ENCODE data around the gene CDHR1. TPM values are rescaled to one million over a fixed set of nuclear protein-coding genes. Genes with fewer than 3 reads are reported as not detected.

CDHR1 gene
- 0.02 and 0.05 TPM in 2 replicates for polyA plus RNA-seq (2012; rRNA removed)
- 0.05 and 0.10 TPM in 2 replicates for polyA plus RNA-seq (2012; cell fraction: cytosol; rRNA removed)
- polyA plus RNA-seq (2012; cell fraction: nucleus; rRNA removed) = 0.18 TPM in 2 replicates

DNA sequence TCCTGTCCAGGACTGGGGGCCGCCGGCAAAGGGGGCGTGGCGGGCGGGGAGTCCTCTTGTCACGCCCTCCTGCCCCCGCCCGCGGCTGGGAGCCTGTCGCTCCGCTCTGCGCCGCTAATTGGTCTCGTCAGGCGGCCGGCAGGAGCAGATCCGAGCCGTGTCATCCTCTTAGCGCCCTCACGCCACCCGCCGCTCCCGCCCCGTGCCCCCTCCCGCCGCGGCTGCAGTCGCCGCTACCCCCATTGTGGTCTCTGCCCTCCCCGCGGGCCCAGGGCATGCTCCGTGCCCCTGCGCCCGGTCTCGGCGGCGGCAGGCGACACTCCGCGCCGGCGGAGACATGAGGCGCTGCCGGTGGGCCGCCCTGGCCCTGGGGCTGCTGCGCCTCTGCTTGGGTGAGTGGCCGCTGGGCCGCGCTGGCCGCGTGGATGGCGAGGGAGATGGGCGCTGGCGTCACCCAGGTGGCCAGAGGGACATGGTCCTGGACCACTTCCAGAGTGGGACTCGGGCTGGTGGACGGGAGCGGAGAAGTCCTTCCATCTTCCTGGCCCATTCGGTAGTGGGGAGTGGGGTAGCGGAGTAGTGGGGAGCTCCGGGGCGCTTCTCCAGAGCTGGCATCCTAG is at the start of gene CDHR1:
CDHR1 (plus strand) TSS at position 114 of the 620 bp plus-strand sequence; CDS start at position 338, 224 bp downstream.
- peak within 1 kb of the TSS; percentile 88 for H3K4me2 ChIP-seq
- H3K4me1 ChIP-seq (ENCODE audit: control insufficient read depth in 1 of 2, insufficient read depth in 2 of 2, low read depth in 1 of 2, low read length in 1 of 2) = peaks cover 0 to 11% of the 10 kb centered on the region in 2 experiments; a peak in 1 of 4 replicates
- 3% methylated on average over 32 of the region's 61 CpGs for WGBS (ENCODE audit: low lambda C conversion rate)
- H3K36me3 ChIP-seq (replicated peaks in 1 of 2; ENCODE audit: control insufficient read depth in 1 of 2, insufficient read depth in 2 of 2, low read length in 1 of 2) = no peaks in the 10 kb centered on the region
- no peaks in the 10 kb centered on the region for H3K9me3 ChIP-seq
- H3K79me2 ChIP-seq (ENCODE audit: insufficient read depth) = no peaks in the 10 kb centered on the region
- no peaks in the 10 kb centered on the region for H3K9me2 ChIP-seq
- no peaks in the 10 kb centered on the region for H3K27me3 ChIP-seq (ENCODE audit: insufficient read depth)
- H3K9ac ChIP-seq = no peak within 1 kb of the TSS
- no peaks in the 10 kb centered on the region for H4K20me1 ChIP-seq (ENCODE audit: insufficient read depth)
- TF ChIP-seq MXI1 (IDR thresholded peaks at IDR 0.05; ENCODE audit: low read depth, low read length) = peak; percentile 23; the same call in 1 of the 2 replicates
- TF ChIP-seq, protein P1, sequence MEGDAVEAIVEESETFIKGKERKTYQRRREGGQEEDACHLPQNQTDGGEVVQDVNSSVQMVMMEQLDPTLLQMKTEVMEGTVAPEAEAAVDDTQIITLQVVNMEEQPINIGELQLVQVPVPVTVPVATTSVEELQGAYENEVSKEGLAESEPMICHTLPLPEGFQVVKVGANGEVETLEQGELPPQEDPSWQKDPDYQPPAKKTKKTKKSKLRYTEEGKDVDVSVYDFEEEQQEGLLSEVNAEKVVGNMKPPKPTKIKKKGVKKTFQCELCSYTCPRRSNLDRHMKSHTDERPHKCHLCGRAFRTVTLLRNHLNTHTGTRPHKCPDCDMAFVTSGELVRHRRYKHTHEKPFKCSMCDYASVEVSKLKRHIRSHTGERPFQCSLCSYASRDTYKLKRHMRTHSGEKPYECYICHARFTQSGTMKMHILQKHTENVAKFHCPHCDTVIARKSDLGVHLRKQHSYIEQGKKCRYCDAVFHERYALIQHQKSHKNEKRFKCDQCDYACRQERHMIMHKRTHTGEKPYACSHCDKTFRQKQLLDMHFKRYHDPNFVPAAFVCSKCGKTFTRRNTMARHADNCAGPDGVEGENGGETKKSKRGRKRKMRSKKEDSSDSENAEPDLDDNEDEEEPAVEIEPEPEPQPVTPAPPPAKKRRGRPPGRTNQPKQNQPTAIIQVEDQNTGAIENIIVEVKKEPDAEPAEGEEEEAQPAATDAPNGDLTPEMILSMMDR (IDR thresholded peaks at IDR 0.05) = no peak
- H3F3A ChIP-seq (replicated peaks; ENCODE audit: insufficient read depth) = no peaks in the 10 kb centered on the region
- no peak within 1 kb of the TSS for H3K27ac ChIP-seq (ENCODE audit: low read depth in 2 of 2, low read length in 1 of 2)
- ChIA-PET CTCF (interaction anchor here (0.7 to 5.7 kb wide), 5 partner anchors 11 to 47 kb away, joined by 3 to 34 read pairs (median 4); no protein-coding TSS in a partner anchor), POLR2A (no interaction called here)
- peak; percentile 86 for DNase-seq
- peak within 1 kb of the TSS; percentile 42 to 47 for H3K4me3 ChIP-seq (ENCODE audit: low read depth in 2 of 2, low read length in 1 of 2)
- no peak within 1 kb of the TSS for H2AFZ ChIP-seq (ENCODE audit: low read depth)

DNA sequence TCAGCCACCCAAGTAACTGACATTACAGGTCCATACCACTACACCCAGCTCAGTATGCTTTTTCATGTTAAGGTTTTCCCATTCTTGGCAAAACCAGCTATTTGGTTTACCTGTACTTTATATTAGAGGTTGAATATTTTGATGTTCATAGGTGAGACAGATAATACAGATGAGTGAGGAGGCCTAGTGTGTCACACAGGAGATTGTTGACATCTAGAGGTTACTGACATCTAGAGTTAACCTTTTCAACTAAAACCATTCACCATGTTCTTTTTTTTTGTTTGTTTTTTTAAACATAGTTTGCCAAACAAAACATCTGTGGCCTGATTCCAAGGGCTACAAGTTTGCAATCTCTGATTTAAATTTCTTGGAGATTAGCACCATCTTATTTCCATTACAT is 47.0 kb upstream of the CDHR1 start:
- Histone ChIP-seq H3K27me3 (ENCODE audit: insufficient read depth) (no peaks in the 10 kb centered on the region), H2AFZ (ENCODE audit: low read depth) (no peak overlapping the region), H3K4me2 (no peak overlapping the region), H3K27ac (ENCODE audit: low read depth in 2 of 2, low read length in 1 of 2) (no peak overlapping the region), H3K9me3 (no peaks in the 10 kb centered on the region), H3K4me3 (ENCODE audit: low read depth in 2 of 2, low read length in 1 of 2) (no peak overlapping the region), H4K20me1 (ENCODE audit: insufficient read depth) (no peaks in the 10 kb centered on the region), H3K79me2 (ENCODE audit: insufficient read depth) (peaks cover 16% of the 10 kb centered on the region; the same call in 1 of the 2 replicates), H3F3A (replicated peaks; ENCODE audit: insufficient read depth) (peaks cover 17% of the 10 kb centered on the region), H3K9ac (no peak overlapping the region; the same call in 1 of the 2 replicates), H3K36me3 (replicated peaks in 1 of 2; ENCODE audit: control insufficient read depth in 1 of 2, insufficient read depth in 2 of 2, low read length in 1 of 2) (peaks cover 78 to 93% of the 10 kb centered on the region in 2 experiments), H3K4me1 (ENCODE audit: control insufficient read depth in 1 of 2, insufficient read depth in 2 of 2, low read depth in 1 of 2, low read length in 1 of 2) (no peaks in the 10 kb centered on the region), H3K9me2 (no peaks in the 10 kb centered on the region)
- POLR2A ChIA-PET = no interaction called here
- CTCF ChIA-PET = interaction anchor here (0.6 to 4.1 kb wide), 25 partner anchors 8 to 1650 kb away, joined by 3 to 72 read pairs (median 5); partner anchors contain the start of genes CDHR1, GHITM and GPR15LG
- no peak for DNase-seq
- TF ChIP-seq RCOR1 (IDR thresholded peaks at IDR 0.05; ENCODE audit: low read length) (no peak), NRF1 (IDR thresholded peaks at IDR 0.05; ENCODE audit: low read depth, low read length) (no peak), RXRA (IDR thresholded peaks at IDR 0.05; ENCODE audit: borderline replicate concordance, low read depth) (no peak), EP300 (IDR thresholded peaks at IDR 0.05; ENCODE audit: borderline replicate concordance in 1 of 2, low read depth in 1 of 2, low read length in 1 of 2) (no peak), MEF2A (IDR thresholded peaks at IDR 0.05; ENCODE audit: borderline replicate concordance, low read depth) (no peak), TCF12 (IDR thresholded peaks at IDR 0.05) (no peak), MXI1 (IDR thresholded peaks at IDR 0.05; ENCODE audit: low read depth, low read length) (no peak), RAD21 (IDR thresholded peaks at IDR 0.05; ENCODE audit: low read length) (no peak), ELF1 (IDR thresholded peaks at IDR 0.05) (no peak), FOXJ3 (CRISPR knock-in tag; IDR thresholded peaks at IDR 0.05) (no peak), RFX5 (IDR thresholded peaks at IDR 0.05; ENCODE audit: low read length) (no peak), FOXM1 (IDR thresholded peaks at IDR 0.05; ENCODE audit: low read depth) (no peak), CHD2 (IDR thresholded peaks at IDR 0.05; ENCODE audit: low read length, partially characterized antibody) (no peak)
- TF ChIP-seq, protein P2, sequence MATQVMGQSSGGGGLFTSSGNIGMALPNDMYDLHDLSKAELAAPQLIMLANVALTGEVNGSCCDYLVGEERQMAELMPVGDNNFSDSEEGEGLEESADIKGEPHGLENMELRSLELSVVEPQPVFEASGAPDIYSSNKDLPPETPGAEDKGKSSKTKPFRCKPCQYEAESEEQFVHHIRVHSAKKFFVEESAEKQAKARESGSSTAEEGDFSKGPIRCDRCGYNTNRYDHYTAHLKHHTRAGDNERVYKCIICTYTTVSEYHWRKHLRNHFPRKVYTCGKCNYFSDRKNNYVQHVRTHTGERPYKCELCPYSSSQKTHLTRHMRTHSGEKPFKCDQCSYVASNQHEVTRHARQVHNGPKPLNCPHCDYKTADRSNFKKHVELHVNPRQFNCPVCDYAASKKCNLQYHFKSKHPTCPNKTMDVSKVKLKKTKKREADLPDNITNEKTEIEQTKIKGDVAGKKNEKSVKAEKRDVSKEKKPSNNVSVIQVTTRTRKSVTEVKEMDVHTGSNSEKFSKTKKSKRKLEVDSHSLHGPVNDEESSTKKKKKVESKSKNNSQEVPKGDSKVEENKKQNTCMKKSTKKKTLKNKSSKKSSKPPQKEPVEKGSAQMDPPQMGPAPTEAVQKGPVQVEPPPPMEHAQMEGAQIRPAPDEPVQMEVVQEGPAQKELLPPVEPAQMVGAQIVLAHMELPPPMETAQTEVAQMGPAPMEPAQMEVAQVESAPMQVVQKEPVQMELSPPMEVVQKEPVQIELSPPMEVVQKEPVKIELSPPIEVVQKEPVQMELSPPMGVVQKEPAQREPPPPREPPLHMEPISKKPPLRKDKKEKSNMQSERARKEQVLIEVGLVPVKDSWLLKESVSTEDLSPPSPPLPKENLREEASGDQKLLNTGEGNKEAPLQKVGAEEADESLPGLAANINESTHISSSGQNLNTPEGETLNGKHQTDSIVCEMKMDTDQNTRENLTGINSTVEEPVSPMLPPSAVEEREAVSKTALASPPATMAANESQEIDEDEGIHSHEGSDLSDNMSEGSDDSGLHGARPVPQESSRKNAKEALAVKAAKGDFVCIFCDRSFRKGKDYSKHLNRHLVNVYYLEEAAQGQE (IDR thresholded peaks at IDR 0.05; ENCODE audit: low read depth, low read length) = no peak
- TF ChIP-seq, protein P3, sequence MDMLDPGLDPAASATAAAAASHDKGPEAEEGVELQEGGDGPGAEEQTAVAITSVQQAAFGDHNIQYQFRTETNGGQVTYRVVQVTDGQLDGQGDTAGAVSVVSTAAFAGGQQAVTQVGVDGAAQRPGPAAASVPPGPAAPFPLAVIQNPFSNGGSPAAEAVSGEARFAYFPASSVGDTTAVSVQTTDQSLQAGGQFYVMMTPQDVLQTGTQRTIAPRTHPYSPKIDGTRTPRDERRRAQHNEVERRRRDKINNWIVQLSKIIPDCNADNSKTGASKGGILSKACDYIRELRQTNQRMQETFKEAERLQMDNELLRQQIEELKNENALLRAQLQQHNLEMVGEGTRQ (IDR thresholded peaks at IDR 0.05; ENCODE audit: borderline replicate concordance, low read depth, low read length) = no peak
- TF ChIP-seq, protein P1 (IDR thresholded peaks at IDR 0.05) = no peak
- TF ChIP-seq, protein P4, sequence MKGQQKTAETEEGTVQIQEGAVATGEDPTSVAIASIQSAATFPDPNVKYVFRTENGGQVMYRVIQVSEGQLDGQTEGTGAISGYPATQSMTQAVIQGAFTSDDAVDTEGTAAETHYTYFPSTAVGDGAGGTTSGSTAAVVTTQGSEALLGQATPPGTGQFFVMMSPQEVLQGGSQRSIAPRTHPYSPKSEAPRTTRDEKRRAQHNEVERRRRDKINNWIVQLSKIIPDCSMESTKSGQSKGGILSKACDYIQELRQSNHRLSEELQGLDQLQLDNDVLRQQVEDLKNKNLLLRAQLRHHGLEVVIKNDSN (IDR thresholded peaks at IDR 0.05; ENCODE audit: borderline replicate concordance, low read depth) = no peak

Data from SK-N-SH (cell line).